Heart right ventricle (tissue), 16 donors: Measurements from ENCODE around the gene RALGAPA2. TPM values are rescaled to one million over a fixed set of nuclear protein-coding genes. Genes with fewer than 3 reads are reported as not detected.

Experiments used
- ATAC-seq, 8 donors: fragments of 200-7000 bp; cut with Tn5 transposase; one replicate each; pipeline ENCODE4 v1.9.1; 2020; ENCODE audit warnings: mild to moderate bottlenecking in 8 of 8, moderate library complexity in 8 of 8, moderate number of reproducible peaks in 1 of 8
- DNase-seq, 2 donors: peaks; one replicate each; pipeline ENCODE4 v3.0.0-alpha.2; 2020
- H3K27ac ChIP-seq, 10 donors: fragments of 200-600 bp; sonication (generic) in 2 of 10; one replicate each; pipeline versions ENCODE4 v1.5.0 to v1.8.0; 2020 to 2022; ENCODE audit warnings: mild to moderate bottlenecking in 3 of 10
- H3K27me3 ChIP-seq, 7 donors: fragments of 200-600 bp; one replicate each; pipeline ENCODE4 v1.8.0; 2021 to 2022; ENCODE audit warnings: mild to moderate bottlenecking in 2 of 7
- H3K36me3 ChIP-seq, 9 donors: fragments of 200-600 bp; sonication (generic) in 1 of 9; one replicate each; pipeline versions ENCODE4 v1.5.0 to v1.8.0; 2020 to 2022; ENCODE audit warnings: mild to moderate bottlenecking in 2 of 9
- H3K4me1 ChIP-seq, 9 donors: fragments of 200-600 bp; sonication (generic) in 1 of 9; one replicate each; pipeline versions ENCODE4 v1.5.0 to v1.8.0; 2020 to 2022; ENCODE audit warnings: mild to moderate bottlenecking in 4 of 9
- H3K4me3 ChIP-seq, 10 donors: fragments of 200-600 bp; sonication (generic) in 2 of 10; one replicate each; pipeline versions ENCODE4 v1.5.0 to v1.8.0; 2020 to 2022; ENCODE audit warnings: mild to moderate bottlenecking in 7 of 10, moderate library complexity in 2 of 10
- H3K9me3 ChIP-seq, 11 donors: fragments of 200-600 bp in 10 of 11; sonication (generic) in 2 of 11; one replicate each; pipeline versions ENCODE4 v1.5.0 to v1.8.0; 2013 to 2022; ENCODE audit warnings: mild to moderate bottlenecking in 2 of 11, control low read depth in 1 of 11, moderate library complexity in 1 of 11
- WGBS, 2 donors: extraction: QIAGEN DNeasy Blood & Tissue Kit; methylation state at CpG; one replicate each; pipeline ENCODE4 v1.1.7; 2013; ENCODE audit warnings: inconsistent platforms in 1 of 2; 5-methylcytosine and 5-hydroxymethylcytosine counted together
- intact Hi-C, 10 donors: fragments of 100-400 bp; cut with DNase I; formaldehyde crosslinking; loops; one replicate each; pipeline versions ENCODE4 v1.11.1 to v1.14.2; 2022
- polyA plus RNA-seq, 2 donors: library from polyadenylated mRNA; stranded (reverse); fragments of 200-250 nt; gene quantifications; one replicate each; pipeline ENCODE4 v1.2.3, GENCODE V29; 2013
- total RNA-seq, 10 donors: library from RNA; stranded (reverse); fragmentation: NEBNext Ultra II Directional in 3 of 10; extraction: Animal tissue kit (Norgen Biotek cat#: 25700) in 3 of 10; gene quantifications; one replicate each; pipeline versions ENCODE4 v1.2.1 to v1.2.4, GENCODE V29; 2021 to 2023
- TF ChIP-seq, protein P1 (sequence below), 9 donors: fragments of 200-600 bp; sonication (generic) in 2 of 9; IDR thresholded peaks; one replicate each; pipeline versions ENCODE4 v1.5.0 to v1.8.0; 2021 to 2022; ENCODE audit warnings: antibody characterized with exemption in 9 of 9, mild to moderate bottlenecking in 5 of 9, moderate library complexity in 1 of 9
- donor health status: Arrhythmogenic right ventricular cardiomyopathy.
- donor health status: ischemic (EF 13 %, LVEDD 7.1; RV severe dilation, severe dysfunction).
- donor health status: healthy with polysubstance abuse.
- donor health status: DM: no; HTN: yes; CAD: no.
- donor health status: DM: no; HTN: no; CAD: no.
- donor health status: ischemic (EF 25% LVEDD 6.9; RV normal size, moderate dysfunction).
- donor health status: ischemic (EF 25% LVEDD 5.7; RV mildly dilated, moderate dysfunction).
- donor health status: healthy.
- donor health status: DM: yes; HTN: yes; CAD: no.
- donor health status: Ischemic cardiomyopathy.
- donor health status: ischemic (EF 35%, LVEDD 5.7; RV mildly dilated, moderate dysfunction).
- donor health status: nonischemic (EF 11% LVEDD 7.7; RV severe dilation, severe dysfunction).
- donor health status: DM: yes; HTN: yes; CAD: no.
- donor health status: PGD.
- donor health status: ischemic (EF 29% LVEDD 5.4; RV normal size, mild dysfunction).
- donor health status: nonischemic (EF 23%, LVEDD 6.1; RV moderate dilation, normal function).

Gene RALGAPA2
- total and polyA plus RNA-seq, 12 donors: 4.1 to 26.8 (median 18.2) TPM

GRCh38 chr20:20706285-20706684, 6.2 kb downstream of the RALGAPA2 start:
- intact Hi-C loops: no loop called here
- no peak for DNase-seq
- no peak overlapping the region for H3K4me3 ChIP-seq
- WGBS, 2 donors: 66 to 78% methylated on average over 6 of the region's 6 CpGs
- TF ChIP-seq, protein P1, sequence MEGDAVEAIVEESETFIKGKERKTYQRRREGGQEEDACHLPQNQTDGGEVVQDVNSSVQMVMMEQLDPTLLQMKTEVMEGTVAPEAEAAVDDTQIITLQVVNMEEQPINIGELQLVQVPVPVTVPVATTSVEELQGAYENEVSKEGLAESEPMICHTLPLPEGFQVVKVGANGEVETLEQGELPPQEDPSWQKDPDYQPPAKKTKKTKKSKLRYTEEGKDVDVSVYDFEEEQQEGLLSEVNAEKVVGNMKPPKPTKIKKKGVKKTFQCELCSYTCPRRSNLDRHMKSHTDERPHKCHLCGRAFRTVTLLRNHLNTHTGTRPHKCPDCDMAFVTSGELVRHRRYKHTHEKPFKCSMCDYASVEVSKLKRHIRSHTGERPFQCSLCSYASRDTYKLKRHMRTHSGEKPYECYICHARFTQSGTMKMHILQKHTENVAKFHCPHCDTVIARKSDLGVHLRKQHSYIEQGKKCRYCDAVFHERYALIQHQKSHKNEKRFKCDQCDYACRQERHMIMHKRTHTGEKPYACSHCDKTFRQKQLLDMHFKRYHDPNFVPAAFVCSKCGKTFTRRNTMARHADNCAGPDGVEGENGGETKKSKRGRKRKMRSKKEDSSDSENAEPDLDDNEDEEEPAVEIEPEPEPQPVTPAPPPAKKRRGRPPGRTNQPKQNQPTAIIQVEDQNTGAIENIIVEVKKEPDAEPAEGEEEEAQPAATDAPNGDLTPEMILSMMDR (IDR thresholded peaks at IDR 0.05): no peak
- peak overlapping the region in 1 of 10 donors; percentile 5 for H3K27ac ChIP-seq
- H3K9me3 ChIP-seq: no peaks in the 10 kb centered on the region
- no peak for ATAC-seq
- H3K36me3 ChIP-seq: no peaks in the 10 kb centered on the region
- H3K4me1 ChIP-seq: peaks cover 0 to 47% (median 21%) of the 10 kb centered on the region in 9 donors
- H3K27me3 ChIP-seq: no peaks in the 10 kb centered on the region

GRCh38 chr20:20702330-20703245, 9.9 kb downstream of the RALGAPA2 start:
- Histone ChIP-seq H3K36me3 (no peaks in the 10 kb centered on the region), H3K9me3 (peaks cover 0 to 4% (median 0%) of the 10 kb centered on the region in 11 donors), H3K27ac (no peak overlapping the region), H3K4me3 (no peak overlapping the region), H3K27me3 (no peaks in the 10 kb centered on the region), H3K4me1 (peaks cover 0 to 26% (median 7%) of the 10 kb centered on the region in 9 donors)
- ATAC-seq (no peak), DNase-seq (no peak)
- 93 to 94% methylated on average over 7 of the region's 7 CpGs for WGBS, 2 donors
- TF ChIP-seq, protein P1 (IDR thresholded peaks at IDR 0.05): no peak
- intact Hi-C loops: no loop called here

GRCh38 chr20:20699917-20700316, 12.5 kb downstream of the RALGAPA2 start:
- Histone ChIP-seq H3K4me3 (no peak overlapping the region), H3K27me3 (no peaks in the 10 kb centered on the region), H3K4me1 (peaks cover 0 to 20% (median 0%) of the 10 kb centered on the region in 9 donors), H3K36me3 (no peaks in the 10 kb centered on the region), H3K9me3 (peaks cover 0 to 4% (median 0%) of the 10 kb centered on the region in 11 donors), H3K27ac (no peak overlapping the region)
- no peak for ATAC-seq
- TF ChIP-seq, protein P1 (IDR thresholded peaks at IDR 0.05): no peak
- intact Hi-C loops: loop anchor here in 1 of 10 donors (10.0 kb wide), 1 partner anchor 105 kb away; no protein-coding TSS in a partner anchor
- DNase-seq: no peak
- 96 to 97% methylated on average over 4 of the region's 4 CpGs for WGBS, 2 donors

GRCh38 chr20:20699144-20699543, 13.3 kb downstream of the RALGAPA2 start:
- WGBS, 2 donors: 92 to 93% methylated on average over 3 of the region's 3 CpGs
- H3K27me3 ChIP-seq: no peaks in the 10 kb centered on the region
- H3K36me3 ChIP-seq: no peaks in the 10 kb centered on the region
- no peak overlapping the region for H3K27ac ChIP-seq
- peaks cover 0 to 4% (median 0%) of the 10 kb centered on the region in 11 donors for H3K9me3 ChIP-seq
- H3K4me1 ChIP-seq: peaks cover 0 to 16% (median 0%) of the 10 kb centered on the region in 9 donors
- H3K4me3 ChIP-seq: no peak overlapping the region
- DNase-seq (no peak), ATAC-seq (no peak)
- TF ChIP-seq, protein P1 (IDR thresholded peaks at IDR 0.05): no peak
- intact Hi-C loops: loop anchor here in 1 of 10 donors (10.0 kb wide), 1 partner anchor 106 kb away; no protein-coding TSS in a partner anchor
